GM12892 (cell line): ENCODE data around the gene C11orf16.

Source experiments
- POLR2A ChIP-seq: IDR thresholded peaks from 2 replicates; pipeline ENCODE4 v1.6.1; 2011; ENCODE audit warnings: low read depth, low read length, control low read depth
- POLR2AphosphoS5 ChIP-seq: IDR thresholded peaks from 2 replicates; pipeline ENCODE4 v1.6.1; 2011; ENCODE audit warnings: low read depth, low read length, control low read depth

DNA sequence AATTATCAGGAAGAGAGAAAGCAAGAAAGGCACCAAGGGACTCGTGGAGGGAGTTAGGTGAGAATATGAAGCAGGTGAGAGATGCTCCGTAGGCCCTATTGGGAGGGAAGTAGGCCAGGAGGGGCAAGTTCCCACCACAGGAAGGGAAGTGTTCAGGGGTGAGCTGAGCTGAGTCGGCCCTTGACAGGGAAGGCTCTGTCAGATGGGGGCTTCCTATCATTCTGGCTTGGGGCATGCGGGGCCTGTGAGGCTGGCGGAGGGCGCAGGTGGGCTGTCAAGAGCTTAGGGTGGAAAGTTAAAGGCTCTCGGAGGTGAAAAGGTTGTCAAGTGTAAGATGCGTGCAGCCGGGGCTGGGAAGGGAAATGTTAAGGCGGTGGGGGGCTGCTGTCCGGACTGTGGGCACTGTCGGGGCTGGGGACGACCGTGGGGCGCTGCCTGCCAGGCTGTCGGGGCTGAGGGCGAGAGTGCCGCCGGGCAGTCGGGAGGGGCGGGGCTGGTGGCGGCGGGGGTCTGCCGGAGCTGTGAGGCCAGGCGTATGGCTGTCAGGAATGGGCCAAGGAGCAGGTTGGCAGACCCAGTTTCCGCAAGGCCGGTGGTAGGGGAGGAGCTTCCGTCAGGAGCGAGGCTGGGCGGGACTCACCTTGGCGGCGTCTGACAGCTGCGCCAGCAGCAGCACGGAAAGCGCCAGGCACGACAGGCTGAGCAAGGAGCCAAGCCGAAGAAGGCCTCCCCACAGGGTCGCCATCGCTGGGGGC is 31.0 kb upstream of the C11orf16 start:
- TF ChIP-seq POLR2AphosphoS5: no peak
- no peak for TF ChIP-seq POLR2A
